MM.1S (cell line): ENCODE data around the gene OXCT1.

Experiments used
- CTCF ChIP-seq: fragments of 300-600 bp; sonication (generic); IDR thresholded peaks from 2 replicates; pipeline ENCODE4 v1.5.1; 2016; ENCODE audit warnings: antibody characterized with exemption, low read length, mixed read lengths
- EZH2phosphoT487 ChIP-seq: fragments of 300-600 bp; sonication (generic); IDR thresholded peaks from 2 replicates; pipeline ENCODE4 v1.6.1; 2018; ENCODE audit warnings: antibody characterized with exemption, low read length

- TF ChIP-seq CTCF = no peak
- no peak for TF ChIP-seq EZH2phosphoT487
Observed at GRCh38 chr5:41785061-41785460, 85.2 kb downstream of the OXCT1 start.
